Measurements from ENCODE around the gene CD200. TPM values are rescaled to one million over a fixed set of nuclear protein-coding genes. Genes with fewer than 3 reads are reported as not detected.
"Not testable (repeated sequence)": the region's sequence is repeated elsewhere in the genome, so short reads cannot be mapped to it uniquely, and the experiment has no call there.

Gene CD200
- total RNA-seq, 4 donors from 2014 or later: 2.5 to 15.6 (median 4.8) TPM

GRCh38 chr3:112376241-112376911 is 43.4 kb downstream of the CD200 start:
- no peaks in the 10 kb centered on the region for H3K9me3 ChIP-seq
- peak overlapping the region in 1 of 4 donors; percentile 20 for H3K27ac ChIP-seq
- H3K4me1 ChIP-seq: peaks cover 0 to 17% (median 0%) of the 10 kb centered on the region in 3 donors
- ATAC-seq: no peak
- 56 to 70% methylated on average over 4 to 5 of the region's 5 CpGs for WGBS, 2 donors (ENCODE audit: low coverage in 1 of 2)
- no peak overlapping the region for H3K4me3 ChIP-seq
- TF ChIP-seq, protein P1, sequence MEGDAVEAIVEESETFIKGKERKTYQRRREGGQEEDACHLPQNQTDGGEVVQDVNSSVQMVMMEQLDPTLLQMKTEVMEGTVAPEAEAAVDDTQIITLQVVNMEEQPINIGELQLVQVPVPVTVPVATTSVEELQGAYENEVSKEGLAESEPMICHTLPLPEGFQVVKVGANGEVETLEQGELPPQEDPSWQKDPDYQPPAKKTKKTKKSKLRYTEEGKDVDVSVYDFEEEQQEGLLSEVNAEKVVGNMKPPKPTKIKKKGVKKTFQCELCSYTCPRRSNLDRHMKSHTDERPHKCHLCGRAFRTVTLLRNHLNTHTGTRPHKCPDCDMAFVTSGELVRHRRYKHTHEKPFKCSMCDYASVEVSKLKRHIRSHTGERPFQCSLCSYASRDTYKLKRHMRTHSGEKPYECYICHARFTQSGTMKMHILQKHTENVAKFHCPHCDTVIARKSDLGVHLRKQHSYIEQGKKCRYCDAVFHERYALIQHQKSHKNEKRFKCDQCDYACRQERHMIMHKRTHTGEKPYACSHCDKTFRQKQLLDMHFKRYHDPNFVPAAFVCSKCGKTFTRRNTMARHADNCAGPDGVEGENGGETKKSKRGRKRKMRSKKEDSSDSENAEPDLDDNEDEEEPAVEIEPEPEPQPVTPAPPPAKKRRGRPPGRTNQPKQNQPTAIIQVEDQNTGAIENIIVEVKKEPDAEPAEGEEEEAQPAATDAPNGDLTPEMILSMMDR (IDR thresholded peaks at IDR 0.05): no peak
- TF ChIP-seq POLR2AphosphoS5 (IDR thresholded peaks at IDR 0.05): no peak
- no peak for TF ChIP-seq EP300 (IDR thresholded peaks at IDR 0.05)
- no peak for TF ChIP-seq POLR2A (IDR thresholded peaks at IDR 0.05)
- no peaks in the 10 kb centered on the region for H3K27me3 ChIP-seq
- no peaks in the 10 kb centered on the region for H3K36me3 ChIP-seq

DNA sequence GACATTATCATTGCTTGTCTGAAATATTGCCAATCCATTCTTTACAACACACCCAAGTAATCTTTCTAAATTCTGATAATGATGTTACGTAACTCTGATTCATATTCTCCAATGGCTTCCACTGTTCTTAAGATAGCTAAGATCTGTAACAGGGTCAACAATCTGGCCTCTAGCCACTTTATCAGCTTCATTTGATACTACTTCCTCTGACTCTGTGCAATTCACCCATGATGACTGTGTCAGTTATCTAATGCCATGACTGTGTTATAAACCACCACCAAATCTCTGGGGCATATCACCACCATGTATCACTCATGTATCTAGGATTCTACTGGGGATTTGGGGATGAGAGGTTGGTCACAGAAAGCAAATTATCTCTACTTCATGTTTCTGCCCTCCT is 44.0 kb downstream of the CD200 start:
- Histone ChIP-seq H3K4me1 (peaks cover 0 to 17% (median 0%) of the 10 kb centered on the region in 3 donors), H3K4me3 (no peak overlapping the region), H3K27me3 (no peaks in the 10 kb centered on the region), H3K36me3 (no peaks in the 10 kb centered on the region), H3K9me3 (no peaks in the 10 kb centered on the region), H3K27ac (no peak overlapping the region)
- 58 to 88% methylated on average over 1 of the region's 1 CpG for WGBS, 2 donors (ENCODE audit: low coverage in 1 of 2)
- ATAC-seq: peak; percentile 51
- TF ChIP-seq POLR2AphosphoS5 (IDR thresholded peaks at IDR 0.05) (peak; percentile 24), POLR2A (IDR thresholded peaks at IDR 0.05) (no peak)
- TF ChIP-seq, protein P1 (IDR thresholded peaks at IDR 0.05): no peak

DNA sequence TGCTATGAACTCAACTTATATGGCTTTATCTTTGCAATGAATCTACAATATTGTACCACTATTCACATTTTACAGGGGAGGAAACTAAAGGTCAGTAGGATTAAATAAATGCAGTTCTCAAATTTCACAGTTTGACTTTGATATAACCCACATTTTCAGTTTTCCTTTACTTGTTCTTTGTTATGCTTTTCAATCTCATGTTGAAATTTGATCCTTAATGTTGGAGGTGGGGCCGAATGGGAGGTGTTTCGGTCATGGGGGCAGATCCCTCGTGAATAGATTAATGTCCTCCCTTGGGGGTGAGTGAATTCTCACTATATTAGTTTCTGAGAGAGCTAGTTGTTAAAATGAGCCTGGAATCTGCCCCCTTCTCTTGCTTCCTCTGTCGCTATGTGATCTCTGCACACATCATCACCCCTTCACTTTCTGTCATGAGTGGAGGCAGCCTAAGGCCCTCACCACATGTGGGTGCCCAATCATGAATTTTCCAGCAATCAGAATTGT is 44.7 kb downstream of the CD200 start:
- no peaks in the 10 kb centered on the region for H3K36me3 ChIP-seq
- H3K27ac ChIP-seq: no peak overlapping the region
- no peak for ATAC-seq
- H3K9me3 ChIP-seq: no peaks in the 10 kb centered on the region
- WGBS, 2 donors (ENCODE audit: low coverage in 1 of 2): 38 to 51% methylated on average over 3 to 4 of the region's 4 CpGs
- peaks cover 0 to 17% (median 0%) of the 10 kb centered on the region in 3 donors for H3K4me1 ChIP-seq
- no peak for TF ChIP-seq POLR2A (IDR thresholded peaks at IDR 0.05)
- no peak for TF ChIP-seq POLR2AphosphoS5 (IDR thresholded peaks at IDR 0.05)
- TF ChIP-seq, protein P1 (IDR thresholded peaks at IDR 0.05): no peak
- no peak for TF ChIP-seq EP300 (IDR thresholded peaks at IDR 0.05)
- no peak overlapping the region for H3K4me3 ChIP-seq
- H3K27me3 ChIP-seq: no peaks in the 10 kb centered on the region

DNA sequence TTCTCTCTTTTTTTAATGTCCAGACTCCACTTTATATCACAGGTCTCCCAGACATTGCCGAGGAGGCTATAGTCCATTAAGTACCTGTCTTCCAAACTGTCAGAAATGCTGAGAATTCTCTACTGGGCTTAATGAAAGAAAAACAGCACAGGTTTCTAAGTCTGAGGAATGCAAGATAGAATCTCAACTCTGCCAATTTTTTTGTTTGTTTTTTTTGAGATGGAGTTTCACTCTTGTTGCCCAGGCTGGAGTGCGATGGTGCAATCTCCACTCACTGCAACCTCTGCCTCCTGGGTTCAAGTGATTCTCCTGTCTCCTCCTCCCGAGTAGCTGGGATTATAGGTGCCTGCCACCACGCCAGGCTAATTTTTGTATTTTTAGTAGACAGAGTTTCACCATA is 45.4 kb downstream of the CD200 start:
- H3K36me3 ChIP-seq, H3K4me3 ChIP-seq, ATAC-seq, H3K27me3 ChIP-seq, H3K9me3 ChIP-seq, H3K27ac ChIP-seq: not testable (repeated sequence)
- H3K4me1 ChIP-seq: peaks cover 0 to 25% (median 0%) of the 10 kb centered on the region in 3 donors
- 50 to 62% methylated on average over 2 to 4 of the region's 4 CpGs for WGBS, 2 donors (ENCODE audit: low coverage in 1 of 2)

DNA sequence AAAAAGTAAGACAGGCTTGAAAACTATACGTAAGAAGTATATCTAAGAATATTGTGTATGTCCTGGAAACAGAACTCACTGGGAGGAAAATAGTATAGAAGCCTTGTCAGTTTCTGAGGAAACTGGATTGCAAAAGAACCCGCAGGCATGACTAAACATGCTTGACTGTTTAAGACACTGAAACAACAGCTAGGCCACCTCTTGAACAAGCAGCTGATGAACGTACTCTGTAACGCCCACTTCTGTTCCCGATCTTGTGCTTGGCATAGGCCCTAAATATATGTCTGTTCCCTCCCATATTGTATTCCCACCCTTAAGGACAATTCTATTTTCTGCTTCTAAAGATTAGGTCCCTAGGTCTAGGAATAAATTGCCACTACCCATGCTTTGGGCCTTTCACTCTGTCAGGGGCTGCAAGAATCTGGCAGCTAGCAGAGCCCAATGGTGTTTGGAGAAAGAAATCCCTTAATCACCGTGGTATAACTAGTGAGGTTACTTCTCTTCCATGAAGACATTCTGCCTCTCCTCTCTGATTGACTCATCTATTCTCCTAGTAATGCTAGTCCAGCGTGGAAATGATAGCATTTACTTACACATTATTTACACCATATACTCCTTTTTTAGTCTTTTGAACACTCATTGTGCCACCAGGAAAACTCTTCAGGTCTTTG is 46.2 kb downstream of the CD200 start:
- H3K27me3 ChIP-seq: no peaks in the 10 kb centered on the region
- H3K4me3 ChIP-seq: no peak overlapping the region
- WGBS, 2 donors (ENCODE audit: low coverage in 1 of 2): 85 to 96% methylated on average over 7 of the region's 7 CpGs
- H3K4me1 ChIP-seq: peaks cover 0 to 26% (median 0%) of the 10 kb centered on the region in 3 donors
- H3K27ac ChIP-seq: no peak overlapping the region
- TF ChIP-seq EP300 (IDR thresholded peaks at IDR 0.05) (no peak), POLR2A (IDR thresholded peaks at IDR 0.05) (no peak)
- TF ChIP-seq, protein P1 (IDR thresholded peaks at IDR 0.05): no peak
- H3K9me3 ChIP-seq: no peaks in the 10 kb centered on the region
- no peak for ATAC-seq
- no peaks in the 10 kb centered on the region for H3K36me3 ChIP-seq
